Activated CD8-positive, alpha-beta T cell treated with anti-CD3 and anti-CD28 coated beads for 36 hours (primary cell): ENCODE data around the gene KCNK15. TPM values are rescaled to one million over a fixed set of nuclear protein-coding genes. Genes with fewer than 3 reads are reported as not detected.

Experiments used
- ATAC-seq: fragments of 200-7000 bp; cut with Tn5 transposase; one replicate; pipeline ENCODE4 v1.10.0; 2021; ENCODE audit warnings: mild to moderate bottlenecking, moderate library complexity
- CTCF ChIA-PET: fragments of 350-600 bp; sonication (Branson Sonifier 250); formaldehyde crosslinking; loops from one replicate; lab custom pipeline; 2021; ENCODE audit warnings: antibody characterized with exemption; lab: Charles Lee
- POLR2A ChIA-PET: fragments of 350-600 bp; sonication (Branson Sonifier 250); formaldehyde crosslinking; loops from one replicate; lab custom pipeline; 2021; ENCODE audit warnings: antibody characterized with exemption; lab: Charles Lee
- DNase-seq: peaks from one replicate; pipeline ENCODE4 v3.0.0-alpha.2; 2020
- H3K27ac Mint-ChIP-seq: one replicate; pipeline ENCODE4 v1.8.0; 2021; ENCODE audit warnings: mild to moderate bottlenecking, mixed read lengths
- H3K27me3 Mint-ChIP-seq: one replicate; pipeline ENCODE4 v1.8.0; 2021; ENCODE audit warnings: mixed read lengths
- H3K36me3 Mint-ChIP-seq: one replicate; pipeline ENCODE4 v1.8.0; 2021; ENCODE audit warnings: low read depth, mixed read lengths
- H3K4me1 Mint-ChIP-seq: one replicate; pipeline ENCODE4 v1.8.0; 2021; ENCODE audit warnings: low read depth, mixed read lengths
- H3K4me3 Mint-ChIP-seq: one replicate; pipeline ENCODE4 v1.8.0; 2021; ENCODE audit warnings: mild to moderate bottlenecking, moderate library complexity, mixed read lengths
- H3K9me3 Mint-ChIP-seq: one replicate; pipeline ENCODE4 v1.8.0; 2021; ENCODE audit warnings: mixed read lengths
- intact Hi-C: fragments of 100-400 bp; cut with micrococcal nuclease; formaldehyde crosslinking; loops from one replicate; pipeline ENCODE4 v1.10.0; 2022
- total RNA-seq, 2 experiments: library from RNA; stranded (reverse); gene quantifications; one replicate each; pipeline ENCODE4 v1.2.3, GENCODE V29; 2021
- TF ChIP-seq, protein P1 (sequence below): fragments of 200-600 bp; IDR thresholded peaks from one replicate; pipeline ENCODE4 v1.8.0; 2022; ENCODE audit warnings: antibody characterized with exemption, mild to moderate bottlenecking

KCNK15 gene
- total RNA-seq, 2 experiments from 2014 or later = 0.25 to 0.29 TPM

DNA sequence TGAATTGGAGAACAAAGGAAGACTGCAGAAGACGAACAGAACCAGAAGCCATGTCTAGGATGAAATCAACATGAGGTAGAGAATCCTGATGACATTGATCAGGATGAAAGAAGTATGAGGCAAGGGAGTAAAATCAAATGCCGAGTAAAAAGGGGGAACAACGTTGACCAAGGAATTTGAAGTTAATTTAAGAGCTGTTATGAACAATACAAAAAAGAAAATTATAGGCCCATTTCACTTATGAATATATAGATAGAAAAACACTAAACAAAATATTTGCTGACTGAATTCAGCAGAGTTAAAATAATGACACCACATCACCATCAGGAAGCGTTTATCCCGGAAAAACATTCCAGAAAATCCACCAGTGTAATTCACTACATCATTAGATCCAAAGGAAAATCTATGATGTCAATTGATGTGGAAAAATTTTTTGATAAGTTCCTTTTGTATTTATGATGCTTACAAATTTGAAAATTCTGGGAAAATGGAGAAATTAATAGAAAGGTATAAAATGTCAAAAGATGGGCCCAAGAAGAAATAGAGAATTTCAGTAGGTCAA lies 38.6 kb upstream of the KCNK15 start:
- no peaks in the 10 kb centered on the region for H3K9me3 Mint-ChIP-seq
- DNase-seq (no peak), ATAC-seq (no peak)
- H3K27ac Mint-ChIP-seq = no peak overlapping the region
- TF ChIP-seq, protein P1, sequence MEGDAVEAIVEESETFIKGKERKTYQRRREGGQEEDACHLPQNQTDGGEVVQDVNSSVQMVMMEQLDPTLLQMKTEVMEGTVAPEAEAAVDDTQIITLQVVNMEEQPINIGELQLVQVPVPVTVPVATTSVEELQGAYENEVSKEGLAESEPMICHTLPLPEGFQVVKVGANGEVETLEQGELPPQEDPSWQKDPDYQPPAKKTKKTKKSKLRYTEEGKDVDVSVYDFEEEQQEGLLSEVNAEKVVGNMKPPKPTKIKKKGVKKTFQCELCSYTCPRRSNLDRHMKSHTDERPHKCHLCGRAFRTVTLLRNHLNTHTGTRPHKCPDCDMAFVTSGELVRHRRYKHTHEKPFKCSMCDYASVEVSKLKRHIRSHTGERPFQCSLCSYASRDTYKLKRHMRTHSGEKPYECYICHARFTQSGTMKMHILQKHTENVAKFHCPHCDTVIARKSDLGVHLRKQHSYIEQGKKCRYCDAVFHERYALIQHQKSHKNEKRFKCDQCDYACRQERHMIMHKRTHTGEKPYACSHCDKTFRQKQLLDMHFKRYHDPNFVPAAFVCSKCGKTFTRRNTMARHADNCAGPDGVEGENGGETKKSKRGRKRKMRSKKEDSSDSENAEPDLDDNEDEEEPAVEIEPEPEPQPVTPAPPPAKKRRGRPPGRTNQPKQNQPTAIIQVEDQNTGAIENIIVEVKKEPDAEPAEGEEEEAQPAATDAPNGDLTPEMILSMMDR = no peak
- no peak overlapping the region for H3K4me3 Mint-ChIP-seq
- no peaks in the 10 kb centered on the region for H3K4me1 Mint-ChIP-seq
- ChIA-PET POLR2A (no interaction called here), CTCF (interaction anchor here (1.1 to 2.0 kb wide), 2 partner anchors 10 to 26 kb away, joined by 3 to 4 read pairs; no protein-coding TSS in a partner anchor)
- intact Hi-C loops = no loop called here
- H3K36me3 Mint-ChIP-seq = no peaks in the 10 kb centered on the region
- no peaks in the 10 kb centered on the region for H3K27me3 Mint-ChIP-seq

DNA sequence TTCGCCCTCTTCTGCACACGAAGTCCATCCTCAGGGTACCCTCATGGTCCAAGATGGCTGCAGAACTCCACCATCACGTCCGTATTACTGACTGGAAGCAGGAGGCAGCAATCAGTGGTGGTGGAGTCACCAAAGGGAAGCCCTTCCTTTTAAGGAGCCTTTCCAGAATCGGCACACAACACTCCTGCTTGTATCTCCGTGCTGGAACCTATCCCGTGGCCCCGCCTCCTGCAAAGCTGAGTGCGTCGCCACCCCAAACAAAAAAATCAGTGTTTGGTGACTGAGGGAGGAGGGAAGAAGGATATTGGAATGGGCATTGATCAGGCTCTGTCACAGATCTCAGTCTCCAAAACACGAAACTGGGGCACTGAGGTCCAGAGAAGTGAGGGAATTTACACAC lies 36.3 kb upstream of the KCNK15 start:
- ChIA-PET CTCF (no interaction called here), POLR2A (no interaction called here)
- Mint-ChIP-seq H3K27me3 (no peaks in the 10 kb centered on the region), H3K4me3 (no peak overlapping the region), H3K4me1 (no peaks in the 10 kb centered on the region), H3K9me3 (no peaks in the 10 kb centered on the region), H3K36me3 (no peaks in the 10 kb centered on the region), H3K27ac (no peak overlapping the region)
- intact Hi-C loops = no loop called here
- TF ChIP-seq, protein P1 = no peak
- ATAC-seq (no peak), DNase-seq (no peak)

DNA sequence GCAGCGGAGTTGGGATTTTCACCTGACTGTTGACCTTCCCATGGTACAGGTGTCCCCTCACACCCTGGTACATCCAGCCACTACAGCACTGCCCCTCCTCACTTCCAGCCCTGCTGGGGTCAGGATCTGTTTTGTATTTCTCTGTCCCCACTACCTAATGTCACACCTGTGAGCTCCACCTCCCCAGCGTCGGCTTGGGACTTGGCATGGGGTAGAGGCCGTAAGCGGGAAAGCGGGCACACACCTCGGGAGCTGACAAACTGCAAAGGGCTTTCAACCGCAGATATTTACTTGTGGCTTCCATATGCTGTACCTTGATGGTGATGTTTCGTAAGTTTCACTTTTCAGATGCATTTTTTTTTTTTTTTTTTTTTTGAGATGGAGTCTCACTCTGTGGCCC lies 35.9 kb upstream of the KCNK15 start:
- DNase-seq (no peak), ATAC-seq (no peak)
- intact Hi-C loops = no loop called here
- ChIA-PET POLR2A (no interaction called here), CTCF (interaction anchor here (1.1 kb wide), 1 partner anchor 14 kb away, joined by 3 read pairs; no protein-coding TSS in a partner anchor)
- Mint-ChIP-seq H3K27me3 (no peaks in the 10 kb centered on the region), H3K4me3 (no peak overlapping the region), H3K27ac (no peak overlapping the region), H3K4me1 (no peaks in the 10 kb centered on the region), H3K9me3 (no peaks in the 10 kb centered on the region), H3K36me3 (no peaks in the 10 kb centered on the region)
- TF ChIP-seq, protein P1 = no peak

DNA sequence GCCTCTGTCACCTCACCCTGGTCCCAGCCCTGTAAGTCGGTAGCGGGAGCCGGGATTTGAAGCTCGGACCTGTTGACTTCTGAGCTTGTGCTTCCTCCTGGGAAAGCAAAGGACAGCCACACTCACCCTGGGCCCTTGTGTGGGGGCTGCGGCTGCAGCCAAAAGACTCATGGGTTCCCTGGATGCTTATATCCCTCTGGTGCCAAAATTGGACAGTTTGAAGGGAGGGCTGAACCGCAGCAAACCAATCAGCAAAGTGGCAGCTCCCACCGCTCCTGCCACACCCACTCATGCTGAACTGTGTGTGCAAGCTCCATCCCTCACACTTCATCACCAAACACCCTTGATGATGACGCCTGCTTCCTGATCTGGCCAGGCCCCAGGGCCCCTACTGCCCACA lies 34.4 kb upstream of the KCNK15 start:
- DNase-seq (no peak), ATAC-seq (no peak)
- CTCF ChIA-PET = interaction anchor here (0.9 kb wide), 1 partner anchor 26 kb away, joined by 3 read pairs; no protein-coding TSS in a partner anchor
- H3K4me1 Mint-ChIP-seq = no peaks in the 10 kb centered on the region
- intact Hi-C loops = no loop called here
- H3K36me3 Mint-ChIP-seq = no peaks in the 10 kb centered on the region
- H3K9me3 Mint-ChIP-seq = no peaks in the 10 kb centered on the region
- no peak overlapping the region for H3K4me3 Mint-ChIP-seq
- POLR2A ChIA-PET = interaction anchor here (0.8 kb wide), 1 partner anchor 173 kb away, joined by 3 read pairs; no protein-coding TSS in a partner anchor
- no peak overlapping the region for H3K27ac Mint-ChIP-seq
- no peaks in the 10 kb centered on the region for H3K27me3 Mint-ChIP-seq
- TF ChIP-seq, protein P1 = no peak

DNA sequence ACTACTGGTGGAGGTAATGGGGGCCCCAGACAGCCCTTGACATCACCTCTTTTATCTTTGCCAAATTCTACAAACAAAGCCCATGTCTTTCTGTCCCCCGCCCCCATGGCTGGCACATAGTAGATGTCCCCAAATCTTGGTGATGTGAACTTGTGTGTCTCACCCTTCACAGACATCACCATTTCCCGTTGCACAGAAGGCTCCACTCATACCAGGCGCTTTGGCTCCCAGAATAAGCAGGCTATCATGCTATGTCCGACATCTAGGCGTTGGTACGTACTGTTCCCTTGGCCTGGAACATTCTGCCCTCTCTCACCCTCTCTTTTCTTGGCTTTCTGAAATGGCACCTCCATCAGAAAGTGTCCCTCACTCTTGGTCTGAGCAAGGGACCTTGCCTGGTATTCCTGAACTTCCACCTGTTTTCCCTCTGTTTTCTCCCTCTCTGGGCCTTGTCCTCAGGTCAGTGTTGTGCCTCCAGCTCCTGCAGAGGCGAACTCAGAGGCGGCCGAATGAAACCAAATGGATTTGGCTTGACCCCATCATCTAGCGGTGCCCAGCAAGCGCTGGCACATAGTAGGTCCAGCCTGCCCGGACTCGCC lies 31.5 kb upstream of the KCNK15 start:
- TF ChIP-seq, protein P1 = no peak
- no peak overlapping the region for H3K27ac Mint-ChIP-seq
- DNase-seq = no peak
- H3K9me3 Mint-ChIP-seq = no peaks in the 10 kb centered on the region
- H3K27me3 Mint-ChIP-seq = no peaks in the 10 kb centered on the region
- POLR2A ChIA-PET = no interaction called here
- no peaks in the 10 kb centered on the region for H3K4me1 Mint-ChIP-seq
- no peak for ATAC-seq
- intact Hi-C loops = no loop called here
- H3K36me3 Mint-ChIP-seq = no peaks in the 10 kb centered on the region
- CTCF ChIA-PET = no interaction called here
- no peak overlapping the region for H3K4me3 Mint-ChIP-seq
